Measurements from ENCODE around the gene ARL16. TPM values are rescaled to one million over a fixed set of nuclear protein-coding genes. Genes with fewer than 3 reads are reported as not detected.

The ARL16 gene
- total and polyA plus RNA-seq, 2 of the 8 experiments (the other 6 are each of a cell fraction or from before 2014, with no cell fraction given) = 37.0 to 60.8 TPM

DNA sequence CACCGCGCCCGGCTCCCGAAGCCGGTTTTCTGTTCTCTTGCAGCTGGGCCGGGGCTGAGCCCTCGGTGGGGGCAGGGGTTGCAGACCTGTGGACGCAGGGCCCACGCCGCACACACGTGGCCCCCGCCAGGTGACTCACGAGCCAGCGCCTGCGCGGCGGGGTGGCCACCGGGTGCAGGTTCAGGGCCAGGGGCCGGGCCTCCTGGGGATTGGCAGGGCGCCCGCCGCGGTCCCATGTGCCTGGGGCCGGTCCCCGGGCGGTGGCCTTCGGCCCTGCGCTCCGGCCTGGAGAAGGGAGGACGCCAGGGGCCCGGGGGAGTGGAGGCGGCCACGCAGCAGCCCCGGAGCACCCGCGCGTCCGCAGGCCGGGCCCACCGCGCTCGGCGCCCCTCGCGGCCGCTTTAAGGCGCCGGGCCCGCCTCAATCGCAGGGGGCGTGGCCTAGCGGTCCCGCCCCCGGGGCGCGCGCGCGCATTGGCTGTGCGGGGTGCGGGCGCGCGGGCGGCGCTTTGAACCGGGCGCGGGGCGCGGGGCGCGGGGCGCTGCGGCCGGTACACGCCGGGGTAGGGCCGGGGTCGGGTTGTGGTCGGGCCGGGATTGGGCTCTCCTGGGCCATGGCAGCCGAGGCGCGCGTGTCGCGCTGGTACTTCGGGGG is 28.3 kb upstream of the ARL16 start, which contains the start of gene SLC25A10 (continued):
- no peak for TF ChIP-seq GABPA (IDR thresholded peaks at IDR 0.05; ENCODE audit: borderline replicate concordance, insufficient read depth, low read length)
- TF ChIP-seq SP4 (IDR thresholded peaks at IDR 0.05; ENCODE audit: low read length) = no peak
- TF ChIP-seq SP2 (IDR thresholded peaks at IDR 0.05; ENCODE audit: low read length) = no peak
- TF ChIP-seq CHD7 (IDR thresholded peaks at IDR 0.05; ENCODE audit: insufficient replicate concordance, low read length) = no peak
- TF ChIP-seq POLR2A (IDR thresholded peaks at IDR 0.05; ENCODE audit: control extremely low read depth in 1 of 2, low read depth in 2 of 2, low read length in 2 of 2) = 0 out of 3 replicates have a peak, but pooled peaks of 1 of the 2 experiments have one; percentile 31
- peak; percentile 56 for TF ChIP-seq PHF8 (conservative IDR thresholded peaks at IDR 0.05; ENCODE audit: low read depth, low read length)
- TF ChIP-seq KDM4A (IDR thresholded peaks at IDR 0.05; ENCODE audit: low read depth, low read length, severe bottlenecking) = peak; percentile 6
- TF ChIP-seq CREB1 (IDR thresholded peaks at IDR 0.05) = no peak
- no peak for TF ChIP-seq TAF7 (optimal IDR thresholded peaks at IDR 0.05; ENCODE audit: borderline replicate concordance, low read depth, low read length)
- 0 out of 4 replicates have a peak, but pooled peaks of 1 of the 2 experiments have one; percentile 61 for TF ChIP-seq HDAC2 (IDR thresholded peaks at IDR 0.05; ENCODE audit: borderline replicate concordance in 1 of 2, low read depth in 2 of 2, low read length in 2 of 2)
